DMS53 treated with DMSO at 0.1 percent for 48 hours (cell line): Measurements from ENCODE around the gene MARK1.
A peak's percentile ranks its signal among the peaks of the same experiment; 100 is the strongest.
"Not testable (repeated sequence)": the region's sequence is repeated elsewhere in the genome, so short reads cannot be mapped to it uniquely, and the experiment has no call there.

Experiments
- DNase-seq: peaks from one replicate; lab custom pipeline; 2025; ENCODE audit not compliant: unreplicated experiment; lab: John Stamatoyannopoulos, UW

Gene MARK1

GRCh38 chr1:220605651-220606050, 77.7 kb downstream of the MARK1 start:
- DNase-seq: not testable (repeated sequence)

GRCh38 chr1:220611100-220611499, 83.2 kb downstream of the MARK1 start:
- not testable (repeated sequence) for DNase-seq

- no peak for DNase-seq
These were observed 88.9 kb downstream of the MARK1 start for GRCh38 chr1:220616836-220617235.

GRCh38 chr1:220628431-220628830, 100.5 kb downstream of the MARK1 start:
- no peak for DNase-seq

- no peak for DNase-seq
These were observed 103.4 kb downstream of the MARK1 start for GRCh38 chr1:220631238-220631815.

GRCh38 chr1:220637759-220638158, 109.8 kb downstream of the MARK1 start:
- no peak for DNase-seq

- no peak for DNase-seq
These were observed 114.3 kb downstream of the MARK1 start for GRCh38 chr1:220642285-220642684.

GRCh38 chr1:220652995-220653394, 125.1 kb downstream of the MARK1 start:
- no peak for DNase-seq

GRCh38 chr1:220655509-220655908, 127.6 kb downstream of the MARK1 start:
- DNase-seq: no peak

GRCh38 chr1:220655961-220656740, 128.2 kb downstream of the MARK1 start:
- DNase-seq: no peak

GRCh38 chr1:220666349-220666748, 138.4 kb downstream of the MARK1 start:
- no peak for DNase-seq

GRCh38 chr1:220669005-220669404, 141.1 kb downstream of the MARK1 start:
- no peak for DNase-seq

- no peak for DNase-seq
These were observed 142.4 kb downstream of the MARK1 start for GRCh38 chr1:220670365-220670764.

- no peak for DNase-seq
These were observed 146.0 kb downstream of the MARK1 start for GRCh38 chr1:220673921-220674320.

- DNase-seq: no peak
These were observed 149.3 kb downstream of the MARK1 start for GRCh38 chr1:220677251-220677650.

- peak; percentile 61 for DNase-seq
These were observed 152.2 kb downstream of the MARK1 start for GRCh38 chr1:220680085-220680687.

- no peak for DNase-seq
These were observed 153.4 kb downstream of the MARK1 start for GRCh38 chr1:220681220-220681880.

- no peak for DNase-seq
These were observed 155.1 kb downstream of the MARK1 start for GRCh38 chr1:220682901-220683576.

- DNase-seq: not testable (repeated sequence)
These were observed 155.8 kb downstream of the MARK1 start for GRCh38 chr1:220683716-220684115.

GRCh38 chr1:220684890-220685289, 157.0 kb downstream of the MARK1 start:
- no peak for DNase-seq

- DNase-seq: no peak
These were observed 157.9 kb downstream of the MARK1 start for GRCh38 chr1:220685879-220686278.
